Right lobe of liver (tissue), 6 donors: ENCODE measurements around the gene RNF8. TPM values are rescaled to one million over a fixed set of nuclear protein-coding genes. Genes with fewer than 3 reads are reported as not detected.

Experiments
- ATAC-seq, 4 donors: fragments of 200-7000 bp; cut with Tn5 transposase; one replicate each; pipeline ENCODE4 v1.9.1; 2020; ENCODE audit warnings: mild to moderate bottlenecking in 4 of 4, moderate library complexity in 4 of 4
- DNase-seq, 3 donors: peaks; one replicate each; pipeline ENCODE4 v3.0.0-alpha.2; 2020
- H3K27ac ChIP-seq, 3 donors: fragments of 200-600 bp; one replicate each; pipeline ENCODE4 v1.8.0; 2022
- H3K27me3 ChIP-seq, 2 donors: fragments of 200-600 bp; one replicate each; pipeline ENCODE4 v1.8.0; 2022
- H3K36me3 ChIP-seq, 4 donors: fragments of 200-600 bp; sonication (generic) in 1 of 4; one replicate each; pipeline versions ENCODE4 v1.5.1 to v1.8.0; 2017 to 2022; ENCODE audit warnings: control low read depth in 1 of 4
- H3K4me1 ChIP-seq, 4 donors: fragments of 200-600 bp; sonication (generic) in 1 of 4; one replicate each; pipeline versions ENCODE4 v1.5.1 to v1.8.0; 2017 to 2022; ENCODE audit warnings: control low read depth in 1 of 4
- H3K4me3 ChIP-seq, 3 donors: fragments of 200-600 bp; one replicate each; pipeline ENCODE4 v1.8.0; 2022
- H3K9me3 ChIP-seq, 4 donors: fragments of 200-600 bp; sonication (generic) in 1 of 4; one replicate each; pipeline versions ENCODE4 v1.5.1 to v1.8.0; 2017 to 2022; ENCODE audit warnings: control low read depth in 1 of 4
- CTCF ChIP-seq, 4 donors: fragments of 200-600 bp in 3 of 4; fragments of 450-650 bp in 1 of 4; IDR thresholded peaks; one replicate each; pipeline versions ENCODE4 v1.5.1 to v1.8.0; 2016 to 2022; ENCODE audit warnings: antibody characterized with exemption in 4 of 4, mild to moderate bottlenecking in 2 of 4
- POLR2A ChIP-seq: fragments of 450-650 bp; IDR thresholded peaks from one replicate; pipeline ENCODE4 v1.6.1; 2017; ENCODE audit warnings: antibody characterized with exemption, mild to moderate bottlenecking
- WGBS: methylation state at CpG from one replicate; pipeline ENCODE4 v1.1.6; 2018; ENCODE audit warnings: low coverage, low lambda C conversion rate; ENCODE audit not compliant: insufficient coverage; ENCODE audit errors: missing lambda C conversion rate; 5-methylcytosine and 5-hydroxymethylcytosine counted together
- intact Hi-C, 2 donors: fragments of 100-400 bp; cut with DNase I; formaldehyde crosslinking; loops; one replicate each; pipeline versions ENCODE4 v1.11.2 to v1.14.1; 2022
- total RNA-seq, 6 experiments: library from RNA; depleted of rRNA in 2 of 6; stranded (reverse); fragments of >200 nt in 2 of 6; fragmentation: NEBNext Ultra II Directional in 3 of 6; extraction: Animal tissue kit (Norgen Biotek cat#: 25700) in 3 of 6; gene quantifications; one replicate each; pipeline versions ENCODE4 v1.1.0 to v1.2.4, GENCODE V29; 2016 to 2023
- donor health status: DM: no; HTN: yes; CAD: no.
- donor health status: DM: no; HTN: no; CAD: no.
- donor health status: DM: no; HTN: no; CAD: no.
- donor health status: DM: no; HTN: yes; CAD: no.
- donor health status: DM: no; HTN: yes; CAD: no.

The RNF8 gene
- total RNA-seq, 6 experiments from 2014 or later = 4.3 to 7.1 (median 6.1) TPM

DNA sequence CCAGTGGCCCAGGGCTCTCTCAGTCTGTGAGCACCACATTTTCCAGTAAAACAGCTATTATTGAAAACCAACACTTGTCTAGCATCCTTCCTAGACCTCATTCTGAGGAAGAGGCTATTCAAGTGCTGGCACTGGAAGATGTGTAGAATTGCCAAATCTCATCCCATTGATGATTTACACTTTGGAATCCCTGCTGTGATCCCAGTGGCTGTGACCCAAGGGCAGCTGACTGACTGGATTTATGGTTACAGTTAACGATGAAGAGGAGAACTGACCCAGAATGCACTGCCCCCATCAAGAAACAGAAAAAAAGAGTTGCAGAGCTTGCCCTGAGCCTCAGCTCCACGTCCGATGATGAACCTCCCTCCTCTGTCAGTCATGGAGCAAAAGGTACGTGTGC lies 81.6 kb downstream of the RNF8 start:
- 74% methylated on average over 4 of the region's 4 CpGs for WGBS
- no peaks in the 10 kb centered on the region for H3K9me3 ChIP-seq
- DNase-seq = no peak
- ATAC-seq = no peak
- H3K4me3 ChIP-seq = no peak overlapping the region
- no peak for TF ChIP-seq POLR2A
- no peak for TF ChIP-seq CTCF (IDR thresholded peaks at IDR 0.05)
- H3K4me1 ChIP-seq = peaks cover 0 to 11% (median 4%) of the 10 kb centered on the region in 4 donors
- no peaks in the 10 kb centered on the region for H3K27me3 ChIP-seq
- H3K36me3 ChIP-seq = peaks cover 4 to 34% (median 6%) of the 10 kb centered on the region in 4 donors
- H3K27ac ChIP-seq = no peak overlapping the region
- intact Hi-C loops = no loop called here

DNA sequence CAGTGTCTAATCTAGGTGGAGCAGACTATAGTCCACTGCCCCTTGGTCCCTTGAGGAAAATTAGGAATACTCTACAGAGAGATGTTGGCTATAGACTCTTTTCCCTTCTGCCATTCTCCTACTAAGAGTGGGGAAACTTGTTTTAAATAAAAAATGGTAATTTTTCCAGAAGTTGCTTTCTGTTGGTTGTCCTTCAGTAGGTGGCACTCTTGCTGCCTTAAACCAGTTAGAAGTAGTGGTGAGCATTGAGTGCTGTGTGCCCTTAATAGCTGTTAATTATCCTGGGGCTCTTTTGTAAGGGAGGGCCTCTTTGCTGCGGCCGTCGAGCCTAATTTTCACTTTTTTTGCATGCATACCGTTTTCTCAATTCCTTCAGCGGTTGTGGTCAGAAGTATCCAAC lies 82.0 kb downstream of the RNF8 start:
- intact Hi-C loops = no loop called here
- ATAC-seq = no peak
- Histone ChIP-seq H3K36me3 (peaks cover 4 to 34% (median 6%) of the 10 kb centered on the region in 4 donors), H3K9me3 (no peaks in the 10 kb centered on the region), H3K27ac (no peak overlapping the region), H3K4me1 (peaks cover 0 to 11% (median 4%) of the 10 kb centered on the region in 4 donors), H3K4me3 (no peak overlapping the region), H3K27me3 (no peaks in the 10 kb centered on the region)
- no peak for DNase-seq
- TF ChIP-seq POLR2A (no peak), CTCF (IDR thresholded peaks at IDR 0.05) (no peak)
- WGBS = 85% methylated on average over 5 of the region's 5 CpGs

GRCh38 chr6:37438930-37439329 lies 85.1 kb downstream of the RNF8 start:
- peak in 1 of 4 donors; percentile 74 for ATAC-seq
- WGBS = 39% methylated on average over 1 of the region's 1 CpG
- Histone ChIP-seq H3K27ac (no peak overlapping the region), H3K4me3 (no peak overlapping the region), H3K4me1 (peaks cover 0 to 8% (median 2%) of the 10 kb centered on the region in 4 donors), H3K27me3 (no peaks in the 10 kb centered on the region), H3K9me3 (no peaks in the 10 kb centered on the region), H3K36me3 (peaks cover 0 to 35% (median 6%) of the 10 kb centered on the region in 4 donors)
- no peak for DNase-seq
- intact Hi-C loops = no loop called here
- TF ChIP-seq CTCF (IDR thresholded peaks at IDR 0.05) (no peak), POLR2A (no peak)

DNA sequence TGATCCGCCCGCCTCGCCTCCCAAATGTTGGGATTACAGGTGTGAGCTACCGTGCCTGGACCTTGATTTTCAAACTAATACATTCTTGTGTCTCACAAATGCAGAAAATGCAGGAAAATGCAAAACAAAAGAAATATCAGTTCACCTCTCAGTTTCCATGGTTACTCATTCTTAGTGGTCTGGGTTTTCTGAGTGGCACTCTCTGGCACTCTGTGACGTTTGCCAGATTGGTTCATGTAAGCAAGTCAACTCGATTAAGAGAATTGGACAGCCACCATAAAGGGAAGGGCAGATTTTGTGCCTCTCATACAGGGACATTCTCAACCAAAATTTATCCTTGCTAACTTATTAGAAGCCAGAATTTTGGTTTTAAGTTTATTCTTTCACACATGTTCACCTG lies 87.9 kb downstream of the RNF8 start:
- peaks cover 0 to 46% (median 10%) of the 10 kb centered on the region in 4 donors for H3K36me3 ChIP-seq
- TF ChIP-seq POLR2A (no peak), CTCF (IDR thresholded peaks at IDR 0.05) (no peak)
- no peak for DNase-seq
- 80% methylated on average over 6 of the region's 6 CpGs for WGBS
- no peak overlapping the region for H3K4me3 ChIP-seq
- no peak for ATAC-seq
- no peak overlapping the region for H3K27ac ChIP-seq
- H3K9me3 ChIP-seq = no peaks in the 10 kb centered on the region
- no peaks in the 10 kb centered on the region for H3K4me1 ChIP-seq
- H3K27me3 ChIP-seq = no peaks in the 10 kb centered on the region
- intact Hi-C loops = no loop called here
